Myometrial cell (primary cell): ENCODE results near the gene DYNAP. TPM values are rescaled to one million over a fixed set of nuclear protein-coding genes. Genes with fewer than 3 reads are reported as not detected.

ENCODE experiments used
- total RNA-seq: library from RNA; depleted of rRNA; stranded (reverse); fragments of >200 nt; gene quantifications from 2 replicates; pipeline ENCODE4 v1.2.3, GENCODE V29; 2015

Gene DYNAP, protein sequence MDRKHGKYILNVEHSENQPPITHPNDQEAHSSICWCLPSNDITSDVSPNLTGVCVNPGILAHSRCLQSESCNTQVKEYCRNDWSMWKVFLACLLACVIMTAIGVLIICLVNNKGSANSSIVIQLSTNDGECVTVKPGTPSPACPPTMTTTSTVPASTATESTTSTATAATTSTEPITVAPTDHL
- not detected in 2 replicates for total RNA-seq

DNA sequence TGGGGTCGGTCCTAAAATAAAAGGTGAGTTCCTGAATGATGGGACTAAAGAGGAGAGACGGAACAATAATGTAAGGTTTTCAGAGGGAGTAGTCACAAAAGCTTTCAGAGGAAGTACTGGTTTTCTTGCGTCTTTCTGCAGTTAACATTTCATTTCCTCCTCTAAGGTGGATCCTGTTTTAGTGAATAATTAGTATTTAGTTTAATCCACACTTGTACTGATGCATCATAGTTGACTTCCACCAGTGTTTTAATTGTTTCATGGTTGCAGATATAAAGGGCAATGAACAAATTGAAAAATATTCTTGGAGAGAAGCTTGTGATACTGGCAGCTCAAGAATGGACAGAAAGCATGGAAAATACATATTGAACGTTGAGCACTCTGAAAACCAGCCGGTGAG, at the start of gene DYNAP:
Gene DYNAP, plus strand, starts transcription at position 301 of the 400 bp plus-strand sequence. Its CDS starts 38 bp downstream, at position 339.

Other genes starting within 250 kb of the DYNAP start
- gene STARD6, start 233.4 kb upstream of the DYNAP start, total RNA-seq = 0.35 TPM in 1 of 2 replicates, not detected in the other
- 3.9 and 4.3 TPM in 2 replicates for gene C18orf54, start 233.3 kb upstream of the DYNAP start, total RNA-seq
- 28.0 and 34.6 TPM in 2 replicates for gene RAB27B, start 237.2 kb downstream of the DYNAP start, total RNA-seq